SK-N-SH treated with all-trans-retinoic acid at 6 μM for 48 hours (cell line): Measurements from ENCODE around the gene CCDC24.

Experiments used
- ATAC-seq: fragments of 200-7000 bp; cut with Tn5 transposase; 3 replicates; pipeline ENCODE4 v1.9.1; 2020; ENCODE audit warnings: mild to moderate bottlenecking, moderate library complexity
- ARNTL ChIP-seq: fragments of 450-650 bp; formaldehyde crosslinking; IDR thresholded peaks from 2 replicates; pipeline ENCODE4 v1.5.0; 2020; ENCODE audit warnings: low read depth, mild to moderate bottlenecking, moderate library complexity, borderline replicate concordance
- BACH2 ChIP-seq: fragments of 250-450 bp; sonication (Bioruptor Pico); IDR thresholded peaks from 2 replicates; pipeline ENCODE4 v1.9.0; 2021; ENCODE audit warnings: mild to moderate bottlenecking, borderline replicate concordance
- CSDC2 ChIP-seq: fragments of 250-450 bp; sonication (Bioruptor Pico); IDR thresholded peaks from 2 replicates; pipeline ENCODE4 v1.5.0; 2020; ENCODE audit warnings: mild to moderate bottlenecking, moderate library complexity
- ESRRG ChIP-seq: fragments of 250-450 bp; sonication (Bioruptor Pico); IDR thresholded peaks from 2 replicates; pipeline ENCODE4 v1.6.1; 2021; ENCODE audit warnings: mild to moderate bottlenecking
- GLIS3 ChIP-seq: fragments of 250-450 bp; sonication (Bioruptor Pico); IDR thresholded peaks from 2 replicates; pipeline ENCODE4 v1.5.0; 2020; ENCODE audit warnings: mild to moderate bottlenecking, moderate library complexity
- ISL1 ChIP-seq: fragments of 250-450 bp; sonication (Bioruptor Pico); IDR thresholded peaks from 2 replicates; pipeline ENCODE4 v2.1.2; 2022; ENCODE audit warnings: mild to moderate bottlenecking, moderate library complexity
- OSR1 ChIP-seq: fragments of 250-450 bp; sonication (Bioruptor Pico); IDR thresholded peaks from 2 replicates; pipeline ENCODE4 v1.8.0; 2022; ENCODE audit warnings: moderate library complexity, mild to moderate bottlenecking, inconsistent platforms
- PPARA ChIP-seq: fragments of 250-450 bp; sonication (Bioruptor Pico); IDR thresholded peaks from 2 replicates; pipeline ENCODE4 v1.5.0; 2020; ENCODE audit warnings: mild to moderate bottlenecking, borderline replicate concordance
- RARB ChIP-seq: fragments of 250-450 bp; sonication (Bioruptor Pico); IDR thresholded peaks from 2 replicates; pipeline ENCODE4 v1.8.0; 2021; ENCODE audit warnings: mild to moderate bottlenecking, moderate library complexity
- SNAI2 ChIP-seq: fragments of 250-450 bp; sonication (Bioruptor Pico); IDR thresholded peaks from 2 replicates; pipeline ENCODE4 v1.5.0; 2020; ENCODE audit warnings: mild to moderate bottlenecking, moderate library complexity
- TOX ChIP-seq: fragments of 250-450 bp; sonication (Bioruptor Pico); IDR thresholded peaks from 2 replicates; pipeline ENCODE4 v1.8.0; 2021; ENCODE audit warnings: mild to moderate bottlenecking, moderate library complexity, borderline replicate concordance
- ZC3H10 ChIP-seq: fragments of 250-450 bp; sonication (Bioruptor Pico); IDR thresholded peaks from 2 replicates; pipeline ENCODE4 v1.5.1; 2021; ENCODE audit warnings: mild to moderate bottlenecking, moderate library complexity
- ZFP3 ChIP-seq: fragments of 250-450 bp; sonication (Bioruptor Pico); IDR thresholded peaks from 2 replicates; pipeline ENCODE4 v1.5.0; 2020; ENCODE audit warnings: mild to moderate bottlenecking, moderate library complexity
- ZFP30 ChIP-seq: fragments of 450-650 bp; formaldehyde crosslinking; IDR thresholded peaks from 2 replicates; pipeline ENCODE4 v1.5.0; 2022; ENCODE audit warnings: mild to moderate bottlenecking, moderate library complexity
- ZNF565 ChIP-seq: fragments of 450-650 bp; formaldehyde crosslinking; conservative IDR thresholded peaks from 2 replicates; pipeline ENCODE4 v1.5.0; 2020; ENCODE audit warnings: low read depth, mild to moderate bottlenecking, moderate library complexity
- ZNF70 ChIP-seq: fragments of 450-650 bp; formaldehyde crosslinking; IDR thresholded peaks from 2 replicates; pipeline ENCODE4 v1.5.0; 2020; ENCODE audit warnings: mild to moderate bottlenecking, moderate library complexity
- ZNF8 ChIP-seq: fragments of 450-650 bp; formaldehyde crosslinking; IDR thresholded peaks from 2 replicates; pipeline ENCODE4 v1.5.0; 2020; ENCODE audit warnings: mild to moderate bottlenecking, moderate library complexity
- TF ChIP-seq, protein P1 (sequence below): fragments of 250-450 bp; sonication (Bioruptor Pico); IDR thresholded peaks from 2 replicates; pipeline ENCODE4 v1.5.0; 2020; ENCODE audit warnings: mild to moderate bottlenecking, moderate library complexity
- TF ChIP-seq, protein P2 (sequence below): fragments of 250-450 bp; sonication (Bioruptor Pico); IDR thresholded peaks from 2 replicates; pipeline ENCODE4 v1.8.0; 2020; ENCODE audit warnings: mild to moderate bottlenecking, moderate library complexity, borderline replicate concordance
- TF ChIP-seq, protein P3 (sequence below): fragments of 250-450 bp; sonication (Bioruptor Pico); IDR thresholded peaks from 2 replicates; pipeline ENCODE4 v1.5.1; 2020; ENCODE audit warnings: low read depth, mild to moderate bottlenecking, moderate library complexity
- TF ChIP-seq, protein P4 (sequence below): fragments of 250-450 bp; sonication (Bioruptor Pico); IDR thresholded peaks from 2 replicates; pipeline ENCODE4 v1.8.0; 2021; ENCODE audit warnings: low read depth, mild to moderate bottlenecking, moderate library complexity, borderline replicate concordance
- TF ChIP-seq, protein P5 (sequence below): fragments of 250-450 bp; sonication (Bioruptor Pico); IDR thresholded peaks from 2 replicates; pipeline ENCODE4 v1.5.1; 2021; ENCODE audit warnings: mild to moderate bottlenecking, moderate library complexity

CCDC24 gene

DNA sequence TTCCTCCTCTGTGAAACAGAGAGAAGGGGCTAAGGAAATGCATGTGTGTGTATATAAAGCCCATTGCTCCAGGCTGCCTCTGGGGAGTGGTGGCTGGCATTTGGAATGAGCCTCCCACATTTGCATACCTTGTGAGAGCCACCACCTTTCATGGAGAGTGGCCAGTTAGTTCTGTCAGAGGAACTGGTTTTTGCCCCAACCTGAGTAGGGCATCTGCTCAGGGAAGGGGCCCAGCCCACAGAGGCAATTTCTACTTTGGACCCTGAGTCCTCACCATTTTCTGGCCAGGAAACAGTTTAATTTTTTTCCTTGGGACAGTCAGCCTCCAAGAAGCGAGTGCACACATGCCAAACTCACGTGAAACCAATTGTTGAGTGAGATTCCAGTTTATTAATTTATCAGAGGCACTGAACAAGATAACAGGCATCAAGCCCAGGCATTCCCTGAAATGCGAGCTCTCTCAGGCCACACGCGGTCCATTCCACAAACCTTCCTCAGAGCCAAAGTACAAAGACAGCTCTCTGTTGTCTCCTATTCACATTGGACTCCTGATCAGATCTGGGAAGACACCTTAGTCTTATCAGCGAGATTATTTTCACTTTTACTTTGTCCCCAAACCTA, 40.9 kb downstream of the CCDC24 start:
- no peak for ATAC-seq
- no peak for TF ChIP-seq ESRRG
- no peak for TF ChIP-seq ISL1
- no peak for TF ChIP-seq SNAI2 (CRISPR knock-in tag)
- TF ChIP-seq, protein P1, sequence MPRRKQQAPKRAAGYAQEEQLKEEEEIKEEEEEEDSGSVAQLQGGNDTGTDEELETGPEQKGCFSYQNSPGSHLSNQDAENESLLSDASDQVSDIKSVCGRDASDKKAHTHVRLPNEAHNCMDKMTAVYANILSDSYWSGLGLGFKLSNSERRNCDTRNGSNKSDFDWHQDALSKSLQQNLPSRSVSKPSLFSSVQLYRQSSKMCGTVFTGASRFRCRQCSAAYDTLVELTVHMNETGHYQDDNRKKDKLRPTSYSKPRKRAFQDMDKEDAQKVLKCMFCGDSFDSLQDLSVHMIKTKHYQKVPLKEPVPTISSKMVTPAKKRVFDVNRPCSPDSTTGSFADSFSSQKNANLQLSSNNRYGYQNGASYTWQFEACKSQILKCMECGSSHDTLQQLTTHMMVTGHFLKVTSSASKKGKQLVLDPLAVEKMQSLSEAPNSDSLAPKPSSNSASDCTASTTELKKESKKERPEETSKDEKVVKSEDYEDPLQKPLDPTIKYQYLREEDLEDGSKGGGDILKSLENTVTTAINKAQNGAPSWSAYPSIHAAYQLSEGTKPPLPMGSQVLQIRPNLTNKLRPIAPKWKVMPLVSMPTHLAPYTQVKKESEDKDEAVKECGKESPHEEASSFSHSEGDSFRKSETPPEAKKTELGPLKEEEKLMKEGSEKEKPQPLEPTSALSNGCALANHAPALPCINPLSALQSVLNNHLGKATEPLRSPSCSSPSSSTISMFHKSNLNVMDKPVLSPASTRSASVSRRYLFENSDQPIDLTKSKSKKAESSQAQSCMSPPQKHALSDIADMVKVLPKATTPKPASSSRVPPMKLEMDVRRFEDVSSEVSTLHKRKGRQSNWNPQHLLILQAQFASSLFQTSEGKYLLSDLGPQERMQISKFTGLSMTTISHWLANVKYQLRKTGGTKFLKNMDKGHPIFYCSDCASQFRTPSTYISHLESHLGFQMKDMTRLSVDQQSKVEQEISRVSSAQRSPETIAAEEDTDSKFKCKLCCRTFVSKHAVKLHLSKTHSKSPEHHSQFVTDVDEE (CRISPR knock-in tag), result no peak
- no peak for TF ChIP-seq ZNF565 (CRISPR knock-in tag)
- TF ChIP-seq BACH2 (CRISPR knock-in tag), result no peak
- no peak for TF ChIP-seq TOX
- TF ChIP-seq CSDC2 (CRISPR knock-in tag), result no peak
- TF ChIP-seq, protein P2, sequence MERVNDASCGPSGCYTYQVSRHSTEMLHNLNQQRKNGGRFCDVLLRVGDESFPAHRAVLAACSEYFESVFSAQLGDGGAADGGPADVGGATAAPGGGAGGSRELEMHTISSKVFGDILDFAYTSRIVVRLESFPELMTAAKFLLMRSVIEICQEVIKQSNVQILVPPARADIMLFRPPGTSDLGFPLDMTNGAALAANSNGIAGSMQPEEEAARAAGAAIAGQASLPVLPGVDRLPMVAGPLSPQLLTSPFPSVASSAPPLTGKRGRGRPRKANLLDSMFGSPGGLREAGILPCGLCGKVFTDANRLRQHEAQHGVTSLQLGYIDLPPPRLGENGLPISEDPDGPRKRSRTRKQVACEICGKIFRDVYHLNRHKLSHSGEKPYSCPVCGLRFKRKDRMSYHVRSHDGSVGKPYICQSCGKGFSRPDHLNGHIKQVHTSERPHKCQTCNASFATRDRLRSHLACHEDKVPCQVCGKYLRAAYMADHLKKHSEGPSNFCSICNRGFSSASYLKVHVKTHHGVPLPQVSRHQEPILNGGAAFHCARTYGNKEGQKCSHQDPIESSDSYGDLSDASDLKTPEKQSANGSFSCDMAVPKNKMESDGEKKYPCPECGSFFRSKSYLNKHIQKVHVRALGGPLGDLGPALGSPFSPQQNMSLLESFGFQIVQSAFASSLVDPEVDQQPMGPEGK (CRISPR knock-in tag), result no peak
- TF ChIP-seq ZFP3 (CRISPR knock-in tag), result no peak
- no peak for TF ChIP-seq ZC3H10 (CRISPR knock-in tag)
- no peak for TF ChIP-seq GLIS3 (CRISPR knock-in tag)
- no peak for TF ChIP-seq ZNF8 (CRISPR knock-in tag)
- no peak for TF ChIP-seq ZFP30
- no peak for TF ChIP-seq OSR1
- no peak for TF ChIP-seq RARB (CRISPR knock-in tag)
- TF ChIP-seq ZNF70 (CRISPR knock-in tag), result no peak

DNA sequence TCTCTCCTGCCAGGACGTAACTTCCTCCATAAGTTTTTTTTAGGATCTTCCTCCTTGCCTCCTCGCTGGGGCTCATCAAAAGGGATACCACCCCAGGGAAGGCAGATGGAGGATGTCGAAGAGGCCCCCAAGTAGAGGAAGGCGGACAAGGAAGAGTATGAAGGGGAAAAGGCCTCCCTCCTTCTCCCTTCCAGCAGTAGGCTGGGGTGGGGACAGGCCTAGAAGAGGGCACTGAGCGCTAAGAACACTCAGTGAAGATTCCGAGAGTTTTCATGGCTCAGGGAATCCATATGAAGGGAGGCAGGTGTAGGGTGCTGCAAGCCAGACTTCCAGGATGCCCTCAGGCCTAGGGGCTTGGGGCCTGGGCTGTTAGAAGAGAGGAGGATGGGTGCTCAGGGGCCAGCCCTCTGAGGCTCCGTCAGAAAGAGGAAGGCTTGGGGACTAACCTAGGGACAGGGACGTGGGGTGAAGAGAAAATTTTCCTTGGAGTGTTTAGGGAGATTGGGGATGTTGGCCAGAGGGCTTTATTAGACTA, 41.7 kb downstream of the CCDC24 start:
- no peak for ATAC-seq

More for the DNA sequence above, 41.7 kb downstream of the CCDC24 start:
- no peak for TF ChIP-seq ARNTL
- no peak for TF ChIP-seq PPARA
- TF ChIP-seq OSR1, result no peak
- TF ChIP-seq, protein P2 (CRISPR knock-in tag), result no peak
- TF ChIP-seq SNAI2 (CRISPR knock-in tag), result no peak
- TF ChIP-seq, protein P3, sequence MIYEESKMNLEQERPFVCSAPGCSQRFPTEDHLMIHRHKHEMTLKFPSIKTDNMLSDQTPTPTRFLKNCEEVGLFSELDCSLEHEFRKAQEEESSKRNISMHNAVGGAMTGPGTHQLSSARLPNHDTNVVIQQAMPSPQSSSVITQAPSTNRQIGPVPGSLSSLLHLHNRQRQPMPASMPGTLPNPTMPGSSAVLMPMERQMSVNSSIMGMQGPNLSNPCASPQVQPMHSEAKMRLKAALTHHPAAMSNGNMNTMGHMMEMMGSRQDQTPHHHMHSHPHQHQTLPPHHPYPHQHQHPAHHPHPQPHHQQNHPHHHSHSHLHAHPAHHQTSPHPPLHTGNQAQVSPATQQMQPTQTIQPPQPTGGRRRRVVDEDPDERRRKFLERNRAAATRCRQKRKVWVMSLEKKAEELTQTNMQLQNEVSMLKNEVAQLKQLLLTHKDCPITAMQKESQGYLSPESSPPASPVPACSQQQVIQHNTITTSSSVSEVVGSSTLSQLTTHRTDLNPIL, result no peak
- TF ChIP-seq ISL1, result no peak
- TF ChIP-seq CSDC2 (CRISPR knock-in tag), result no peak
- TF ChIP-seq, protein P4, sequence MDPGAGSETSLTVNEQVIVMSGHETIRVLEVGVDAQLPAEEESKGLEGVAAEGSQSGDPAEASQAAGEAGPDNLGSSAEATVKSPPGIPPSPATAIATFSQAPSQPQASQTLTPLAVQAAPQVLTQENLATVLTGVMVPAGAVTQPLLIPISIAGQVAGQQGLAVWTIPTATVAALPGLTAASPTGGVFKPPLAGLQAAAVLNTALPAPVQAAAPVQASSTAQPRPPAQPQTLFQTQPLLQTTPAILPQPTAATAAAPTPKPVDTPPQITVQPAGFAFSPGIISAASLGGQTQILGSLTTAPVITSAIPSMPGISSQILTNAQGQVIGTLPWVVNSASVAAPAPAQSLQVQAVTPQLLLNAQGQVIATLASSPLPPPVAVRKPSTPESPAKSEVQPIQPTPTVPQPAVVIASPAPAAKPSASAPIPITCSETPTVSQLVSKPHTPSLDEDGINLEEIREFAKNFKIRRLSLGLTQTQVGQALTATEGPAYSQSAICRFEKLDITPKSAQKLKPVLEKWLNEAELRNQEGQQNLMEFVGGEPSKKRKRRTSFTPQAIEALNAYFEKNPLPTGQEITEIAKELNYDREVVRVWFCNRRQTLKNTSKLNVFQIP (CRISPR knock-in tag), result no peak
- TF ChIP-seq TOX, result no peak
- TF ChIP-seq, protein P5, sequence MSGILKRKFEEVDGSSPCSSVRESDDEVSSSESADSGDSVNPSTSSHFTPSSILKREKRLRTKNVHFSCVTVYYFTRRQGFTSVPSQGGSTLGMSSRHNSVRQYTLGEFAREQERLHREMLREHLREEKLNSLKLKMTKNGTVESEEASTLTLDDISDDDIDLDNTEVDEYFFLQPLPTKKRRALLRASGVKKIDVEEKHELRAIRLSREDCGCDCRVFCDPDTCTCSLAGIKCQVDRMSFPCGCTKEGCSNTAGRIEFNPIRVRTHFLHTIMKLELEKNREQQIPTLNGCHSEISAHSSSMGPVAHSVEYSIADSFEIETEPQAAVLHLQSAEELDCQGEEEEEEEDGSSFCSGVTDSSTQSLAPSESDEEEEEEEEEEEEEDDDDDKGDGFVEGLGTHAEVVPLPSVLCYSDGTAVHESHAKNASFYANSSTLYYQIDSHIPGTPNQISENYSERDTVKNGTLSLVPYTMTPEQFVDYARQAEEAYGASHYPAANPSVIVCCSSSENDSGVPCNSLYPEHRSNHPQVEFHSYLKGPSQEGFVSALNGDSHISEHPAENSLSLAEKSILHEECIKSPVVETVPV (CRISPR knock-in tag), result no peak
- TF ChIP-seq ZC3H10 (CRISPR knock-in tag), result no peak
- TF ChIP-seq ZNF70 (CRISPR knock-in tag), result no peak
- TF ChIP-seq ZFP30, result no peak
- TF ChIP-seq ESRRG, result no peak
- TF ChIP-seq ZNF8 (CRISPR knock-in tag), result no peak
- TF ChIP-seq GLIS3 (CRISPR knock-in tag), result no peak
- no peak for TF ChIP-seq ZFP3 (CRISPR knock-in tag)
- no peak for TF ChIP-seq RARB (CRISPR knock-in tag)
